GM21825 (cell line): ENCODE measurements around the gene TRAIP.

ENCODE experiments used
- ATAC-seq: cut with Tn5 transposase; IDR thresholded peaks from one replicate; pipeline ENCODE4 v1.9.1; 2021; ENCODE audit warnings: mild to moderate bottlenecking, moderate library complexity; ENCODE audit not compliant: unreplicated experiment

The TRAIP gene

DNA sequence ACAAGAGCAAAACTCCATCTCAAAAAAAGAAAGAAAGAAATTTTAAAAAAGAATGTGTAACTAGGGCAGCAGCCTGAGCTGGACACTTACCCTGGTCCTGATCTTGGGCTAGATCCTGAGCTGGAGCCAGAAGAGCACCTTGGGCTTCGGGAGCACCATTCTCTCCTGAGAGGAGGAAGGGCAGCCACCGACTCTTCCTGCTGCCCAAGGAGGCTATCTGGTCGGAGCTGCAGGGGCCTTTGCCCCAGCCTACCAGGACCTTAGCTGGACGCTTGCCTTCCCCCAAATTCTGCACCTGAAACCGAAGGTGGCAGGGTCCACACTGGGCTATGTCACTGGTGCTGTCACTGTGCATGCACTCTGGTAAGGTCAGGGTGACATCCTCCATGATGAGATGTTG lies 20.2 kb upstream of the TRAIP start:
- no peak for ATAC-seq

DNA sequence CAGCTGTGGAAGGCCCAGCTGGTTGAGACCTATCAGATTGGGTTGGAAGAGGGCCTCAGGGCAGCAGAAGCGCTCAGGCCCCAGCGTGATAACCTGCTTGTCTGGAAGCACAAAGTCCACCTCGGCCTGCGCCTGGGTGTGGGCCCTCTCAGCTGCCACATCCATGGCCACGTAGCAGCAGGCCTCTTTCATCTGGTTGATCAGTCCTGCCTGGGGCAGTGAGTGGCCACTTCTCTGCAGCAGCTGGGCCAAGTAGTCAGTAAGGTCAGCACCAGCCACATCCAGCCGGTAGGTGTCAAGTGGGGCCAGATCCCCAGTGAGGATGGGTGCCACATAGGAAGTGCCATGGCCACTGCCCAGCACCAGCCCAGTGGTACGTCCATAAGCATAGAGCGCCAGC lies 17.3 kb upstream of the TRAIP start:
- ATAC-seq: no peak

DNA sequence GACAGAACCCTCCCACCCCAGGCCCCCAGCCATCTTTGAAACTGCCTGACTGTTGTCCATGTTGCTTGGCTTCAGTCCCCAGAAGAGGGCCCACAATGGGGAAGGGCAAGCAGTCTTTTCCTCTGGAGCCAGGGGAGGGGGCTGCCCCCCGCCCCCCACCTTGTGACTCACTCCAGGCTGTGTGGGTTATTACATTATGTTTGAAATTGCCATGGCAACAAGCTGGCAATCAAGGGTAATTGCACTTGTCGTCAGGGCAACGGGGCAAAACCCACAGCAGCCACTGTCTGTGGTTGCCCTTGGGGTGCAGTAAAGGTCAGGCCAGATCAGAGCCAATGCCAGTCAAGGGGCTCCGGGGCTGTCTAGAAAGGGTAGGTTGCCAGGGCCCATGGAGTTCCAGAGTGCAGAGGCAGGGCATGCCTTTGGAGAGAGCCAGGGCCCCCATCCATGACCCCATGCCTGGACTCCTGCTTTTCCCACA lies 16.5 kb upstream of the TRAIP start:
- ATAC-seq: no peak

DNA sequence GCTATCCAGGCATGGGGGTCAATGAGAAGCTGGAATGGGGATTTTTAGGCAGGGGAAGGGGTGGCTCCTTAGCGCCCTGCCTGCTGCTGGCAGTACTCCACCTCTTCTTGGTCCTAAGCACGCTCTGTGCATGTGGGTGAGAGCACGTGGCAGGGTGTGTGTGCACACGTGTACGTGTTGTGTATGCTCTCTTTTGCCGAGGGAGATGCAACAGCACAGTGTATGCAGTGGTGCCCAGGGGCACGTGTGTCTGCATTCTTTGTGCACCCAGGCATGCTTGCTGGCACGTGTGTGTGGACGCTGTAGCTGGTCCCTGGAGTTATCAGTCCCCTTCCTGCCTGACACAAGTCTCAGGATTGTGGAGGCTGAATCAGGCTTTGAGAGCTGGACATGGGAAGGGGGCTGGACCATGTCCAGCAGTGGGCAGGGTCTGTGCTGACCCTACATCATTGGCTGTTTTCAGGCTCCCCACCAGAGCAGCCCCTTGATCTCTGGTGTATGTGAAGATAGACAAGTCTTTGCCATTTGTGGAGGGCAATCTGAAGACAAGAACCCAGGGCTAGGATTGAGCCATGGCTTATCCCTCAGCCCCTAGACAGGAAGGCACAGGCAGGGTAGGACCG lies 15.3 kb upstream of the TRAIP start:
- no peak for ATAC-seq

DNA sequence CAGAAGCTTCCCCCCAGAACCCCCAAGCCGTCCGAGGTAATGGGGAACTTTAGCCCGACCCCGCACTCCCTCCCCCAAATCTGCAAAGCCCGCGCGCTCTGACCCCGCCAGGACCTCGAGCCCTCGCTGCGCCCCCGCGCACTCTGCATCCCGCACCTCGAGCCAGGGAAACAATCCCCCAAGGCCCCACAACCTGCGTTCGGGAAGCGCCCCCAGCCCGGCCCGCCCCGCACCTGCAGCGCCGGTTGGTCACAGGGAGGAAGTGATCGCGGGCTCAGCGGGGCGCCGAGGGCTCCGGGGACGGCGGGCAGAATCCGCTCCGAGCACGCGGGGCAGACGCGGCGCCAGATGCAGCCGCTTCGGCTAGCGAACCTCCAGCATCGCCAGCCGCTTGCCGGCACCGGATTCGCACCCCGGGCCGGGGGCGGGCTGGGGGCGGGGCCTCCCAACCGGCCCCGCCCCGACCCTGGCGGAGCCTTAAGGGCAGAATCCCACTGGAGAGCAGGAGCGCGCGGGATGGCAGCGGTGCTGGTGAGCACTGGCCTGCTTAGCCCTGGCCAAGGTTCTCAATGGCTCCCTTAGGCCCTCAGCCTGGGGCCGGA lies 13.3 kb upstream of the TRAIP start, which contains the start of gene CAMKV:
Gene CAMKV (minus strand): TSS at position 382 of the 602 bp plus-strand sequence. CDS start 7,518 bp downstream, outside the sequence.
- ATAC-seq: no peak

DNA sequence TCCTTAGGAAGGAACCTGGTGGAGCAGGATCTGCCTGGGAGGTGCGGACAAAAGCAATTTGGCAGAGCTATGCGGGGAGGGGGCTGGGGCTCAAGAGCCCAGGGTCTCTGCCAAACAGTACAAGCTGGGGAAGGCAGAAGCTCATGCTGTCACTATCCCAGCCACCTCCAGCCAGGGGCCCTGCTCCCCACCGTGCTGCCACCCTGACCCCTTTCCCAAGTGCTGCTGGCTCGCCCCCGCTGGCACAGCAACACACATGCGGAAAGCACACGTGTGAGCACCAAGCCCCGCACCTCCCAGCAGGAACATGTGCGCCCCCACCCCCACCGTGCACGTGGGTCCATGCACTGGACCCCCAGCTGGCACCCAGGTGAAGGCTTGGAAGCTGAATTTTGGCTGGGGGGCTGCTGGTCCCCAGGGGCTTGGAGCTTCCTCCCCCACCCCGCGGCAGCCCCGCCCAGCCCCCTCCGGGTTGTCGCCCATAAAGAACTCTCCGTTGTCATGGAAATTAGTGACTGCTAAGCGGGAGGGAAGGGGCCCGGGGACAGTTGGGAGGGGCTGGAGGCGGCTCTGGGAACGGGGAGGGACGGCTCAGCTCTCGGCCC lies 12.6 kb upstream of the TRAIP start:
- ATAC-seq: no peak

DNA sequence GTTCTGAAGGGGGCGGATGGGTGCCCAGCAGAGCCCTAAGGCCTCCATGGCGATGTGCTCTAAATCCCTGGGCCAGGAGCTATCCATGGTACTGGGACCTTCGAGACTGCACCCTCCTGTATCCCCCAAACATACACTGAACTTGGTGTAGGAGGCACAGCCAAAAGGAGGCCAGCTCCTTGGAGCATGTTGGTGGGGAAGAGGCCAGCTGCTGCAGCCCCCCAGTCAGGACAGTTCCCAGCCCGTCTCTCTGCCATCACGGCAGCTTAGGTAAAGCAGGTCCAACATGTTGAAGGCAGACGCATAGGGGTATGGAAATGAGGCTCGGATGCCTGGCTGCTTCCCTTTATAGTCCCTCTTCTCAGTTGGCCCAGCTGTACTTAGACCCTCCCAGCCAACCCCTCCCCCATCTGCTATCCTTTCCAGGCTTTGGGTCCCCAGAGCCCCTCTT lies 11.5 kb upstream of the TRAIP start:
- no peak for ATAC-seq

DNA sequence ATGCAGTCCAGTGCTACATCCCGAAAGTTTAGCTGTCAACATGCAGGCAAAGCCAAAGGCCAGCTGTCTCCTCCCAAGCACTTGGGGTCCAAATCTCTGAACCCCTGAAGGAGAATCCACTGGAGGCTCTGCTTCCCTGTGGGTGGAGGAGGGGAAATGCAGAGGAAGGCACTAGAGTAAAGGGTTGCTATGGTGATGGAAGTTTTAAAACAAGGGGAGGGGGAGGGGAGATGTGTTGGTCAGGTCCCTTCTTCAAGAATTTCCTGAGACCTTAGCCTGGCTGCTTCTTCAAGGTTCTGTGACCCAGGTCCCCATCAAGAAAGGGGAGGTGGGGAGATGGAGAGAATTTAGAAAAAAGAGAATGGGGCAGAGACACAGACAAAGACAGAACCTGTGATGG lies 11.0 kb upstream of the TRAIP start:
- ATAC-seq: no peak

DNA sequence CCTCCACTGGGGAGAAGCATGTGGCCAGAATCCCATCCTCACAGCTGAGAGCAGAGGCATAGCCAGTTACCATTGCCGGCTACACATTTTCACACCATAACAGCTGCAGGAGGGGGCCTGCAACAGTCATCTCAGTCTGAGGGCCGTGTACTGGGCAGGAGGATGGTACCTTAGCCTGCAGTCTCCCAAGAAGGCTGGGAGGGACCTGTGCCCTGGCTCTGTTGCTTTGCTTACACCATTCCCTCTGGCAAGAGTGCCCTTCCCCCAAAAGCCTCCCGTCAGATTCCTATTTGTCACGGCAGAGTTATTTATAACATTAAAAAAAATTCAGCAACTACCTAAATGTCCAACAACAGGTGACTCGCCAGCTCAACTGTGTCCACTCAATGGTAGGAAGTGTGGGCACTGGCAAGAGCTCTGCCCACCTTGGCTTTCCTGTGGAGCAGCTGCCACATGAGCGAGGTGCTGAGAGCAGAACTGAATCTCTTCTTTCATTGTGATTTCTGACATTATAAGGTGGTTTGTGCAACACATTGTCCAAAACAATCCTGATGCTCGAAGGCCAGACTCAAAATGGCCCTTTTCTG lies 8.9 kb upstream of the TRAIP start:
- ATAC-seq: no peak

DNA sequence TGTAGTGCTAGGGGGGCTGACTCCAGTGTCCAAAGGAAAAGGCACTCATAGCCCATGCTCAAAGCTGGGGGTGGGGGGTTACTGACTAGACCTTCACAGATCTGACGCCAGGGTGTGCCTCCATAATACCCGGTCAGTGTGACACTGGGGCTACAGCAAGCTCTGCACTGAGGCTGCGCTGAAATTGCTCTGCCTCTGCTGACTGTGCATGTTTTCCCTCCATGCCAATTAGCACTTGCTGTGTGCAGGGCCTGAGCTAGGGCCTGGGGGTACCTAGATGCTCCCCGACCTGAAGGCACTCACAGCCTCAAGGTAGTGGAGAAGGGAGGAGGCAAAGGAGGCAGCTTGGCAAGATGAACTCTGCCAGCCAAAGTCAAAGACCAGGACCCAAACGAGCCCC lies 8.1 kb upstream of the TRAIP start:
- no peak for ATAC-seq

DNA sequence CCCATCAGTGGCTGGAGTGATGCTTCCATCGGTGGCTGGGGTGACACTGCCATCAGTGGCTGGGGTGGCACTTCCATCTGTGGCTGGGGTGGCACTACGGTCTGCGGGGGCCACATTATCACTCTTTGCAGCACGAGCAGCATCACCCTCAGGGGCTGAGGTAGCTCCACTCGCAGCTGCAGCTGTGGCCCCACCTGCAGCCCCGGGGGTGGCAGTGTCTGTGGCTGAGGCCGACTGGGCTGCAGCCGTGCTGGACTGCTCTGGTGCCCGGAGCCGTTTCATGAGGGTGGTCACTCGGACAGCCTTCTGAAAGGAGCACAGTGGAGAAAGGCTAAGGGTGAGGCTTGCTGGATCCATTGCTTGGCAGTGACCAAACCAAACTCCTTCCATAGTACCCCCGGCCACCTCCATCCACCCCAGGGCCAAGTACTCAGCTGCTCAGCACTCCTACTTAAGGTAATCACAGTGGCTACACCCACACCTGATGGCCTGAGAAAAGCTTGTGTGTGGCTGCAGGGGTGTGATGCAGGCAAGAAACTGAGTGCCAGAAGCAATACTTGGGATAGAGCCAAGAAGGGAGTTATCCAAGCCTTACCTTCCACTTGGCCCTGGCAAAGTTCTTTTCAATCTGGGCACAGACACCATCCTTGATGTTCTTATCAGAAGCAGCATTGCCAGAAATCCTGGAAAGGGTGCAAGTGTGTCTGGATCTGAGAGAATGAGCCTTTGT lies 3.4 kb upstream of the TRAIP start:
- no peak for ATAC-seq

DNA sequence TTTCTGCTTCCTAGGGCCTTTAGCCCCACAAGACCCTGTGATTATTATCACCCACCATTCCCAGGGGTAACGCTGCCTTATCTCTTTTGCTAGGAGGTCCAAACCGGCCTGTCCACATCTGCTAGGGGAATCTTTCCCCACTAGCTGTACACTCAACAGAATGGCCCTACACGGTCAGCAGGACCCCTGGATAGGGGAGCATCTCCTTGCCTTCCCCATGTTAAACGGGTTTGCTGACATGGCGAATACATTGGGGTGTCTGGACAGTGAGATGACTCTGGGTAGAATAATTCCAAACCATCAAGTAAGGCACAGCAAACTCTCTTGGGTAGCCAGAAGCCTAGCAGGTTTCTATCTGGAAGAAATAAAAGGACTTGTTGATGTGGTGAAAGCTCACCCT lies 702 bp downstream of the TRAIP start:
- no peak for ATAC-seq

DNA sequence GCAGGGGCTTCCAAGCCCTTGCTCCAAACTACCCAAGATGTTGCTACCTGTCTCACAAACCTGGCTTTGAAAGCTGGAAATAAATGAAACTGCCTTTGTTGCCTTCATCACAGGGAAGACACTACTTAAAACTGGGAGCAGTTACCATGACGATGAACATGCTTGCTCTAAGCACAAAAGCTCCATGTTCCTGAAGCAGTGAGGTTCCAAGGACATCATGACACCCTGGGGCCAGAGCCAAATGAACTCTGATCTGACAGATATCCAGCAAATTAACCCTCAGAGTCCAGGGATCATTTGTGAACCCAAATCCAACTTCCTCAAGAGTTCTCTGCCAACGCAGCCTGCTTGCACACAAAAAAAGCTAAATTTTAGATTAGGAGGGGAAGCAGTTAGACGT lies 10.7 kb downstream of the TRAIP start:
- no peak for ATAC-seq

DNA sequence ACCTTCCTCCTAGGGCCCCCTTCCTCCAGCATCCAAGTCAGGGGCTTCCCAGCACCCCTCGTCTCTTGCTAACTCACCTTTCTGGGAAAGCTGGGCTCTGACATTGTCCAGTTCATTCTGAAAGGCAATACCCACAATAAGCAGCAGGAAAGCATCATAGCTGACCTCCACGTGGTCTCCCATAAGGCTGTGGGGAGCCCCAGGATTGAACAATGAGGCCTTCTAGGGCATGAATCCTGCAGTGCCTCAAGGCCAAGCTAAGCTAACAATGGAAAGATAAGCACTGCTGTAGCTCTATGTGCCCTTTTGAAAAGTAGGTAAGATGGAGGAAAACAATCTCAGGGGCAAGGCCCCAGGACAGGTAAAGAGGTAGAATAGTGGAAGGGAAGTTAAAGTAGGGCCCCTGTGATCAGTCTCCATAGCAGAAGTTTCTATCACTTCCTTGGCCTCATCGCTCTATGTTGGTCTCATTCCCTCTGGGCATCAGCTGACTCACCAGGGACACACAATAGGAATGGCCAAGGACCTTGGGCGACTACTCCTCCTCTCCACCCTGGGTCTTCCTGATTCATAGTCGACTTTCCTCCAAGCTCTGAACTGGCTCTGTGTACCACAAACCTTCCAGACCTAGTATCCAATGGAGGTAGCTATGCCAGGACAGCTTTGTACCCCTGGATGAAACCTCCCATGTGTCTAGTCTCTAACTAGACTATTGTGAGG lies 11.7 kb downstream of the TRAIP start:
- ATAC-seq: no peak

DNA sequence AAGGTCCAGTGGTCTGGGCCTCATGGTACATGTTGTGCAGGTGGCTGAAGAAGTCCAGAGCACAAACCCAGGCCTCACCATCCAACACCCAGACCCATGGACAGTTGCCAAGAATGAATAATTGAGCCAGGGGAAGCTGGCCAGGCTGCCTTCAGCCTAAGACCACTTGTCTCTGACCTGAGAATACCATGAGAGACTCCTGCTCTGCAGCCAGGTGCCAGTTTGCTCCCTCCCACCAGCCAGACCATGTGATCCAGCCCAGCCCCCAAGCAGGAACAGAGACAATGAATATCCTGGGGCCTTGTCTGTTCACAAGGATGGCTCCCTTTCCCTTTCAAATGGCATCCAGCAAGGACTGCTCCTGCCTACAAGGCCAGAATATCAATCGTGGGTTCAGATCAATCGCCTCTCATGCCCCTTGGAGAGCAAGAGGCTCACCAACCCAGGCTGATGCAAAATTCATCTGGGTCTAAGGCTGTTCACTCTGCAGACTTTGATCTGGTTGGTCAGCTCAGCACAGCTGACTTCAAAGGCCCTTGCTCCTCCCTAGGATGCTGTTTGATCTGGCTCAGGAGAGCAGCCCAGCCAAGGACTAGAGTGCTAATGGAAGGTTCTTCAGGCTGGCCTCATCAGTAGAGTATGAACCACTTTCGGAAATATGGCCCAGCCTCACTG lies 13.4 kb downstream of the TRAIP start:
- no peak for ATAC-seq

DNA sequence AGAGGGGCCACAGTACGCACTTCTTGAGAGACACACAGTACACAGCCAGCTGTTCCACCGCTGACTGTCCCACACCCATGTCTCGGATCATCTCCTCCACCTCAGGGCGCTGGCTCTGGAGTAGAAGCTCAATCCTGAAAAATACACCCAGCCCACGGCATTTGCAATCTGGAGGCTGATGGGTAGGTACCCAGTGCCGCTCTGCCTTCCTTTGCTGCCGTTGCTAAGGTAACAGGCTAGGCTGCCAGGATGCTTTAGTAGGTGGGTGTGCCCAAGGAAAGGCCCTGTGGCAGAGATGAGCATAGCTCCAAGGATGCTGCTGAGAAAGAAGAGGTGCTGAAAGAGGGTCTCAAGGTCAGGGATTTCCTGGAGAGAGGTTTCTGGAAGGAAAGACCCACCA lies 14.6 kb downstream of the TRAIP start:
- no peak for ATAC-seq

DNA sequence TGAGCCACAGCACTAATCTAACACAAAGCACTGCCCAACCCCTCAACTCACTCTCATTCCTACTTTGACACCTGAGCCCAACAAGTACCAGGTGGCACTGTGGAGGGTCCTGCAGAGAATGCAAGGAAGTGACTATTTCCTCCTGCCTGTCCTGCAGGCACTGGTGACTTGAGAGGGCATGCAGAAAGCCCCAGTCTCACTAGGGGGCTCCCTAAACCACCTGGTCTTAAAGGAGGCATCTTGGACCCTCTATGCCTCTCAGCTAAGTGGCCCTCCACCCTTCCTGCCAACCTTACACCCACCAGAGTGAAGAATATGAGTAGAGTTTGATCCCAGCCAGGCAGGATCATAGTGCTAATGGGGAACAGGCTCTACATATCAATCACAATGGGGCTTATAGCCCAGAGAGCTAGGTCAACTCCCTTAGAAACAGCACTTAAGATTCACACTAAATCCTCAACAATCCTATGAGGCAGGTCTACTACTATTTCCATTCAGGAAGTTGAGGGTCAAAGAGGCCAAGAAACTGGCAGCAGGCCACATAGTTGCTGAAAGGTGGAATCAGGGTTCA lies 15.2 kb downstream of the TRAIP start:
- no peak for ATAC-seq

DNA sequence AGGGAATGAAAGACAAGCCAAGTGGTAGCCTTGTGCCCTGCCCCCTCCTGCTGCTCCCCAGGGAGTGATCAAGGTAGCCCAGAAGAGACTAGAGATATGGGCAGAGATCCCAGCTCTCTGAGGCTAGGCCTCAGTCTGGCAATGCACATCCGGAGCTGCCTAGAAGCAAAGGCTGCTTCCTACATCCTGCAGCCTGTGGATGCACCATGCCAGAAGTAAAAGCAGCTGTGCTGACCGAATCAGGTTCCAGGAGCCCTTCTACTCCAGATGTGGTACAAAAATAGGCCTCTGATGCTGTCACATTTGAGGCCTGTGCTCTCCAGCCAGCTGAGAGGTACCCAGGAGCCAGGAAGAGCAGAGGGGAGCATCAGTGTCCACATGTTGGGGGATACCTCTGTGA lies 16.0 kb downstream of the TRAIP start:
- ATAC-seq: no peak

DNA sequence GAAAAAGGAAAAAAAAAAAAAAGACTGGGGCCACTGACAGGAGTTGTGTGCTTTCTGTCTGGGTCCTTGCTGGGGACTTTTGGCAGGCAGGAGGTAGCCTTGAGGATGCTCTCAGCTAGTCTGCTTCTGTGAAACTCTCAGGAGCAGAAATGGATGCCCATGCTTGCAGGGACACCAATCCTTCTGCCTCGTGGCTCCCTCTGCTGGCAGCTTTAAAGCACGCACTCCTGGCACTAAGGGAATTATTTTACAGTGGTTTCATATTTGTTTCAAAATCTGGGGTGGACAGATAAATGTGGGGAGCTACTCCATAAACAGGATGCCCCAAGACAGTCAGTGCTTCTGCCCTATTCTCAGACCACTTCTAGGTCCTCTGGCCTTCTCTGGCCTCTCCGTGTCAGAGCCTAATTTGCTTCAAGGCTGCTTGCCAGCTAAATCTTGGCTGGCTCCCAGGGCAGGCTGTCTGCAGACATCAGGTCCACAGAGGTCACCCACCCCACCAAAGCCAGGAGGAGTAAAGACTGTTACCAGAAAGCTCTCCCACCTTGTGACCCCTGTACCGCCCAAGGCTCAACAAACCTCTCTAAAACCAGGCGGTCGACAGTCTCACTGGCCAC lies 17.1 kb downstream of the TRAIP start:
- no peak for ATAC-seq
